ENCODE results near the gene CD101.
"Not testable (repeated sequence)": the region's sequence is repeated elsewhere in the genome, so short reads cannot be mapped to it uniquely, and the experiment has no call there.

CD101 gene, protein sequence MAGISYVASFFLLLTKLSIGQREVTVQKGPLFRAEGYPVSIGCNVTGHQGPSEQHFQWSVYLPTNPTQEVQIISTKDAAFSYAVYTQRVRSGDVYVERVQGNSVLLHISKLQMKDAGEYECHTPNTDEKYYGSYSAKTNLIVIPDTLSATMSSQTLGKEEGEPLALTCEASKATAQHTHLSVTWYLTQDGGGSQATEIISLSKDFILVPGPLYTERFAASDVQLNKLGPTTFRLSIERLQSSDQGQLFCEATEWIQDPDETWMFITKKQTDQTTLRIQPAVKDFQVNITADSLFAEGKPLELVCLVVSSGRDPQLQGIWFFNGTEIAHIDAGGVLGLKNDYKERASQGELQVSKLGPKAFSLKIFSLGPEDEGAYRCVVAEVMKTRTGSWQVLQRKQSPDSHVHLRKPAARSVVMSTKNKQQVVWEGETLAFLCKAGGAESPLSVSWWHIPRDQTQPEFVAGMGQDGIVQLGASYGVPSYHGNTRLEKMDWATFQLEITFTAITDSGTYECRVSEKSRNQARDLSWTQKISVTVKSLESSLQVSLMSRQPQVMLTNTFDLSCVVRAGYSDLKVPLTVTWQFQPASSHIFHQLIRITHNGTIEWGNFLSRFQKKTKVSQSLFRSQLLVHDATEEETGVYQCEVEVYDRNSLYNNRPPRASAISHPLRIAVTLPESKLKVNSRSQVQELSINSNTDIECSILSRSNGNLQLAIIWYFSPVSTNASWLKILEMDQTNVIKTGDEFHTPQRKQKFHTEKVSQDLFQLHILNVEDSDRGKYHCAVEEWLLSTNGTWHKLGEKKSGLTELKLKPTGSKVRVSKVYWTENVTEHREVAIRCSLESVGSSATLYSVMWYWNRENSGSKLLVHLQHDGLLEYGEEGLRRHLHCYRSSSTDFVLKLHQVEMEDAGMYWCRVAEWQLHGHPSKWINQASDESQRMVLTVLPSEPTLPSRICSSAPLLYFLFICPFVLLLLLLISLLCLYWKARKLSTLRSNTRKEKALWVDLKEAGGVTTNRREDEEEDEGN

DNA sequence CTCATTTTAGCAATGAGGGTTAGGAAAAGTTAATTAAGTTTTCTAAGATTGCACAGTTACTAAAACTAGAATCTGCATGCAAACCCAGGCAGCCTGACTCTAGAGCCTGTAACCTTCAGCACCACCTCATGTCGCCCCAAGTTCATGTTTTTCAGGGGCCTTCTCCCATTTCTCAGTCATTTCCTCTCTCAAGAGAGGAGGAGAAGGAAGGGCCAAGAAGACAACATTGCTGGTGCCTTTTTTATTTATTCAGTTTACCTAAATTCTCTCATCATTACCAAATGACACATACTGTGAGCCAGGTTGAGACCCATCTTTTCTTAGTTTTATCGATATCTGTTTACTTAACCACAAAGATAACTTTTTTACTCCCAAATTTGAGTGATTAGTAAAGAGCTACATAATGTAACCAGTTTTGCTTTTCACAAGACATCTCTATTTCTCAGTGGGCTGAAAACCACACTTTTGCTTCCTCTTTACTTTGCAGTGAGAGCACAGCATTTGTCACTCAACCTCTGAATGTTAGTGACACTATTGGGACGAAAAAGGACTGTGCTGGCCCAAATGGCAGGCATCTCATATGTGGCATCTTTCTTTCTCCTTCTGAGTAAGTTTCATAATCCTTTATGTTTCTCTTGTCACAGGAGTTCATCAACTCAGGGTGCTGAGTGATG lies at the start of gene CD101:
Gene CD101 (plus strand): TSS at position 507 of the 674 bp plus-strand sequence. CDS start 58 bp downstream, at position 565.
- peak; percentile 31 for DNase-seq

GRCh38 chr1:116952738-116953275 lies 48.8 kb upstream of the CD101 start:
- no peak for DNase-seq

- no peak for DNase-seq
Measured at GRCh38 chr1:116954440-116954839, 47.1 kb upstream of the CD101 start.

DNA sequence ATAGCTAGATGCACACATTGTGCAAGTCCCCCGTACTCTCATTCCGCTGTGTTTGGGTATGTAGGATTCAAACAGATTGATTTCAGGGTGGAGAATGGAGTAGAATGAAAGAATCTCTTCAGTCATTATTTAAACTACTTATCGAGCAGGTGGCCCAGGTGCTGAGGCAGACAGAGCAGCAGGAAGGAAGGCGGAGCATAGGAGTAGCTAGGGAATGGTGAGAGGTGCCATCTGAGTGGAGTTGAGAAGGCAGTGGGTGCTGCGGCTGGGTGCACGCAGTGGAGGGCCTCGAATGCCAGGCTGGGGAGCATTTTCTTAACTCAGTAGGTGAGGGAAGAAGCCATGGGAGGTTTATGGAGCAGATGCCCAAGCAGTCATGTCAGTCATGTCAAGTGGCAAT lies 45.2 kb upstream of the CD101 start:
- DNase-seq, result no peak

- no peak for DNase-seq
Measured at GRCh38 chr1:116957646-116958045, 43.9 kb upstream of the CD101 start.

- no peak for DNase-seq
Measured at GRCh38 chr1:116958110-116958509, 43.5 kb upstream of the CD101 start.

DNA sequence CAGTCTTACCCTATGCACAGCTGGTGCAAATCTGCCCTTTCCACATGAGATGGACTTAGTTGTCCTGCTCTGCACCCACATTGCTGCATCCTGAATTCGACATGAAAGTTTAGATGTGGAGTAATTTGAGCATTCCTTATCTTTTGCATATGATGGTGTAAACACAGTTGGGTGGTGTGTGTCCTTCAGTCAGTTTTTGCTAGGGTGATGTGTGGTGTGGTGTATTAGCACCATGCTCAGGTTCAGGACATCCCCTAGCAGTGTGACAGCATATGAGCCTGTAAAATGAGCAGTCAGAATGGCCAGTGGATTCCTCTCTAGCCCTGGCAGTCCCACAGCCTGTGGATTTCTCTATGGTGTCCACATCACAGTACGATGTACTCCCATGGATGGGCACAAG lies 42.6 kb upstream of the CD101 start:
- DNase-seq, result no peak

DNA sequence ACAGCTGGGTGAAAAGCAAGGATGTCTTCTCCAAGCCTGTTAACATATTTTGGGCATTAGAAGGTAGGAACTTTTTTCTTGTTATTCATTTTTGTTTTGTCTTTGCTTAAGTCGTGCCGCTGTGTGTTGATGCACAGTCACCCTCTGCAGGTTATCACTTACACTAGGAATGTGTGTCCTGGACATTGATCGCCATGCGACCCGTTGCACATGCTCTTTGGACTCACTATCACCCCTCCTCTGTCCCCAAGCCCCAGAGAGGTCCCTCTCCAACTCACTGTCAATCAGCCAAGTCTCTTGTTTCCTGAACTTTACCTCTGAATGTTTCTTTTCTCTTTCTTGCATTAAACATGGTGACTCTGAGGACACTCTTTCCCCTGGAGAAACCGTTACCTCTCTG lies 40.0 kb upstream of the CD101 start:
- DNase-seq, result no peak

GRCh38 chr1:116962987-116963639 lies 38.4 kb upstream of the CD101 start:
- DNase-seq, result peak; percentile 22

GRCh38 chr1:116966791-116967190 lies 34.8 kb upstream of the CD101 start:
- DNase-seq, result no peak

GRCh38 chr1:116968724-116969123 lies 32.8 kb upstream of the CD101 start:
- no peak for DNase-seq

- DNase-seq, result no peak
Measured at GRCh38 chr1:116971258-116971860, 30.2 kb upstream of the CD101 start.

GRCh38 chr1:116971965-116972673 lies 29.4 kb upstream of the CD101 start:
- no peak for DNase-seq

GRCh38 chr1:116972674-116973030 lies 28.9 kb upstream of the CD101 start:
- no peak for DNase-seq

DNA sequence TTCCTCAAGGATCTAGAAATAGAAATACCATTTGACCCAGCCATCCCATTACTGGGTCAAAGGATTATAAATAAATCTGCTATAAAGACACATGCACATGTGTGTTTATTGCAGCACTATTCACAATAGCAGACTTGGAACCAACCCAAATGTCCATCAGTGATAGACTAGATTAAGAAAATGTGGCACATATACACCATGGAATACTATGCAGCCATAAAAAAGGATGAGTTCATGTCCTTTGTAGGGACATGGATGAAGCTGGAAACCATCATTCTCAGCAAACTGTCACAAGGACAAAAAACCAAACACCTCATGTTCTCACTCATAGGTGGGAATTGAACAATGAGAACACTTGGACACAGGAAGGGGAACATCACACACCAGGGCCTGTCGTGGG lies 21.3 kb upstream of the CD101 start:
- not testable (repeated sequence) for DNase-seq

- no peak for DNase-seq
Measured at GRCh38 chr1:116981521-116982037, 20.0 kb upstream of the CD101 start.

DNA sequence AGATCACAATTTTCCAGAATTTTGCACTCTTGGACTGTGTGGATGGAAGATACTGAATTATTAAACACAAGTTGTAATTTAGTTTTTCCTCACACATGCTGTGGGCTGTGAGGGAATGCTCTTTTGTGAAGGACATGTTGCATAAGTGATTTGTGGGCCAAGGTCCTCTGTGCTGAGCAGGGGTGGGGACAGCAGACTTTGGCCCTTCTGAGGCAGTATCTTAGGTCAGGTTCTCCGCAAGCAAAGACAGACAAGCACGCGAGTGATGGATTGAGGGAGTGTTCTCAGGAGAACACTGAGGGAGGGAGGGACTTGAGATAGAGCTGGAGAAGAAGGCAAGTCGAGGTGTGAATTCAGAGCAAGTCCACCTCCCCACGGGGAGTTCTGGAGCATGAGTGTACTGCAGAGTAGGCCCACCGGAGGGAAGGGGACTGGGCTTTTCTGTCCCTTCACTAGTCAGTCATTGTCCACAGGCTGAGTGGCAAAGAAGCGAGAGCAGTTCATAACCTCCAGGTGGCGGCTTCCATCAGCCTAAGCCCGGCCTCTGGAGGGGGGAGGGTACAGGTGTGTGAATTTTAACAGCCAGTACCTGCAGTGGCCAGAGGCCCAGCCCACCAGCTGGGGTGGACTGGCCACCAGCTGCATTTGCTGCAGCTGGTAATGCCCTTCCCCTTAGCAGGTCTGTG lies 19.1 kb upstream of the CD101 start:
- DNase-seq, result no peak

- DNase-seq, result no peak
Measured at GRCh38 chr1:116983112-116983511, 18.4 kb upstream of the CD101 start.

- DNase-seq, result no peak
Measured at GRCh38 chr1:116983678-116984077, 17.9 kb upstream of the CD101 start.

- DNase-seq, result no peak
Measured at GRCh38 chr1:116984406-116985160, 17.0 kb upstream of the CD101 start.

Measured in CD4-positive, alpha-beta T cell treated with Interleukin-4 for 4 hours (primary cell).